ENCODE data around the gene CCL14.

The CCL14 gene

GRCh38 chr17:35988164-35988563, 1.6 kb upstream of the CCL14 start:
- no peak for DNase-seq (ENCODE audit: low read depth)

- no peak for DNase-seq (ENCODE audit: low read depth)
These were observed 2.4 kb downstream of the CCL14 start for GRCh38 chr17:35984140-35984539.

GRCh38 chr17:35982409-35983191, 3.9 kb downstream of the CCL14 start:
- DNase-seq (ENCODE audit: low read depth): no peak

- DNase-seq (ENCODE audit: low read depth): no peak
These were observed 4.6 kb downstream of the CCL14 start for GRCh38 chr17:35981908-35982330.

GRCh38 chr17:35981246-35981645, 5.3 kb downstream of the CCL14 start, which contains the start of gene CCL16:
CCL16 (minus strand) TSS chr17:35981497; CDS start chr17:35981420, 77 bp downstream.
- no peak for DNase-seq (ENCODE audit: low read depth)

- DNase-seq (ENCODE audit: low read depth): no peak
These were observed 8.2 kb downstream of the CCL14 start for GRCh38 chr17:35978346-35978745.

GRCh38 chr17:35977509-35977908, 9.0 kb downstream of the CCL14 start:
- DNase-seq (ENCODE audit: low read depth): no peak

- no peak for DNase-seq (ENCODE audit: low read depth)
These were observed 12.9 kb downstream of the CCL14 start for GRCh38 chr17:35973333-35974260.

GRCh38 chr17:35972945-35973332, 13.6 kb downstream of the CCL14 start:
- DNase-seq (ENCODE audit: low read depth): no peak

- DNase-seq (ENCODE audit: low read depth): no peak
These were observed 14.0 kb downstream of the CCL14 start for GRCh38 chr17:35972535-35972934.

- no peak for DNase-seq (ENCODE audit: low read depth)
These were observed 14.5 kb downstream of the CCL14 start for GRCh38 chr17:35972066-35972465.

- DNase-seq (ENCODE audit: low read depth): peak; percentile 43
These were observed 16.8 kb downstream of the CCL14 start for GRCh38 chr17:35969558-35970380.

- DNase-seq (ENCODE audit: low read depth): no peak
These were observed 17.9 kb downstream of the CCL14 start for GRCh38 chr17:35968520-35969054.

- DNase-seq (ENCODE audit: low read depth): no peak
These were observed 21.3 kb downstream of the CCL14 start for GRCh38 chr17:35965272-35965671.

GRCh38 chr17:35963663-35964062, 22.9 kb downstream of the CCL14 start:
- no peak for DNase-seq (ENCODE audit: low read depth)

GRCh38 chr17:35953720-35954119, 32.8 kb downstream of the CCL14 start:
- DNase-seq (ENCODE audit: low read depth): no peak

- no peak for DNase-seq (ENCODE audit: low read depth)
These were observed 37.1 kb downstream of the CCL14 start for GRCh38 chr17:35949401-35949800.

GRCh38 chr17:35948092-35948491, 38.4 kb downstream of the CCL14 start:
- DNase-seq (ENCODE audit: low read depth): no peak

- peak; percentile 6 for DNase-seq (ENCODE audit: low read depth)
These were observed 39.4 kb downstream of the CCL14 start for GRCh38 chr17:35947156-35947585.

- no peak for DNase-seq (ENCODE audit: low read depth)
These were observed 42.4 kb downstream of the CCL14 start for GRCh38 chr17:35944151-35944550.

GRCh38 chr17:35943537-35943936, 43.0 kb downstream of the CCL14 start, which contains the start of gene LYZL6:
LYZL6 (minus strand) TSS chr17:35943713; CDS start chr17:35939356, 4,357 bp downstream.
- DNase-seq (ENCODE audit: low read depth): no peak

Data from T follicular helper cell (primary cell).